HG03039 (cell line): ENCODE data around the gene TMEM45B.
"Not testable (repeated sequence)": the region's sequence is repeated elsewhere in the genome, so short reads cannot be mapped to it uniquely, and the experiment has no call there.

ENCODE experiments used
- ATAC-seq: cut with Tn5 transposase; IDR thresholded peaks from one replicate; pipeline ENCODE4 v1.9.1; 2021; ENCODE audit warnings: mild to moderate bottlenecking, moderate library complexity; ENCODE audit not compliant: unreplicated experiment

The TMEM45B gene

DNA sequence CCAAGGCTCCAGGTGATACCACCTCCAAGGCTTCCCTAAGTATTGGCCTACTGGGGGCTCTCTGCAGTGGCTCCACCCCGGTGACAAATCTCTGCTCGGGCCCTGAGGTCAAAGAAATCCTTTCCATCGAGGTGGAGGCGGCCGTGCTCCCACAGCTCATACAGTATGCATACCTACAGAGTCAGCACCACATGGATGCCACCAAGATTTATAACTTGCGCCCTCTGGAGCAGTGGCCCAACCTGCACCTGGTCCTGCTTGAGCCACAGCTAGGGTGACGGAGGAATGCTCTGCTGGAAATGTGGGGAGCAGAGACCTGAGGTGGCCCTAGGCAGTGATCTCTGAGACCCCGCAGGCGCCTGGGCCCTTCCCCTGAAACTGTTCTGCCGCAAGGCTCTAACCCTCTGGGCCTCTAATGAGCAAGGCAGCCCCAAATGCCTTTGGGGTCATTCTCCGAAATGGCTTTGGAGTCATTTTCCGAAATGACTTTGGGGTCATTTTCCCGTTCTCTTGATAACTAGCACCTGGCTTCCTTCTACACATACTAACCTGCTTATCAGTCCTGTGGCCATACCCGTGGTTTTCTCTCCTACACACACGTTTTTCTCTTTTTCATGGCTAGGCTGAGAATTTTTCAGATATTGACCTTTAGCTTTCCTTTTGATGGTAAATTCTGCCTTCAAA, 33.9 kb downstream of the TMEM45B start:
- no peak for ATAC-seq

DNA sequence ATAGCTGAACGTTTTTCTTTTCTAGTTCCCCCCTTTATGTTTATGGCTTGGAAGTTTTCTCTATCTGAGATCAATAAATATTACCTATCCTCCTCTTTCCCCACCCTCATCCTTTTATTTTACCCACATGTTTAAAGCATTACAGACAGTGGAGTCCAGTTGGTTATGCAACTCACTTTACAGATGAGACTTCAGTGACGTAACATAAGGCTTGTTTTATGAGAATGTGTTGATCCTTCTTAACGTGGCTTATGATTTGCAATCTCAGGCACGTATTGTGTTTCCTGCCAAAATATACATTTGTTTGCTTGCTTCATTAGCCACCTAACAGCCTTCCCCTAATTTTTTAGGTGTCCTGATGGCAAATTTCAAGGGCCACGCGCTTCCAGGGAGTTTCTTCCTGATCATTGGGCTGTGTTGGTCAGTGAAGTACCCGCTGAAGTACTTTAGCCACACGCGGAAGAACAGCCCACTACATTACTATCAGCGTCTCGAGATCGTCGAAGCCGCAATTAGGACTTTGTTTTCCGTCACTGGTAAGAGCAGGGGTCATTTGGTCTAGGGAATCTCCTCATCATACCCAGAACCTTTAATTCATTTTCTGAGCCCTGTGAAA, 36.6 kb downstream of the TMEM45B start:
- no peak for ATAC-seq

DNA sequence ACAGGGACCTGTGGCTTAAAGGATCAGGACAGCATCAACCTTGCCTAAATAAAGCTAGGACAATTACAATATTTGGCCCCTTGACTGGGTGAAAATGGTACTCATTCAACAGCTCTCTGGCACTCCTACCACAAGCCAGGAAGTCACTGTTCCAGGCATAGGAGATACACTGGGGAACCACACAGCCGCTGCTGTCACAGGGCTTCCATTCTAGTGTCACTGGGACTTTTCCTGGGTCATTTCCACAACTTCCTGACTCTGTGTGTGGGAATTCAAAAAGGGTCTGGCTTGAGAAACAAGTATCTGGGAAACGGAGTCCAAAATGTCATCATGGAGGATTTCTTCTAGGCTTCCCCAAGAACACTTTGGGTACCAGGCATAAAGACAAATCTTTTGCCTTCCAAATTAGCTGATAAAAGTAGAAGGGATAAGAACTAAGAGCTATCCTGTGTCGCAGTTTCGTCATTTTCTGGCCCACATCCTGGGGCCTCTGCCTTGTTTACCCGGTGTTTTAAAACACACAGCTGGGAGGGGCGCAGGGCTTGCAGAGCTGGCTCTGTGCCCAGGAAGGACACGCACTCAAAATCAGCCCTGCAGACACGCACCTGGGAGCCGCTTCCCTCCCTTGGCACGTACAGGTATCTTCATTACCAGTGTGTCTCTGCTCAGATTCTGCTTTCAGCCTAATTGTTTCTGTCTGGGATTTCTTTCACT, 38.0 kb downstream of the TMEM45B start:
- no peak for ATAC-seq

DNA sequence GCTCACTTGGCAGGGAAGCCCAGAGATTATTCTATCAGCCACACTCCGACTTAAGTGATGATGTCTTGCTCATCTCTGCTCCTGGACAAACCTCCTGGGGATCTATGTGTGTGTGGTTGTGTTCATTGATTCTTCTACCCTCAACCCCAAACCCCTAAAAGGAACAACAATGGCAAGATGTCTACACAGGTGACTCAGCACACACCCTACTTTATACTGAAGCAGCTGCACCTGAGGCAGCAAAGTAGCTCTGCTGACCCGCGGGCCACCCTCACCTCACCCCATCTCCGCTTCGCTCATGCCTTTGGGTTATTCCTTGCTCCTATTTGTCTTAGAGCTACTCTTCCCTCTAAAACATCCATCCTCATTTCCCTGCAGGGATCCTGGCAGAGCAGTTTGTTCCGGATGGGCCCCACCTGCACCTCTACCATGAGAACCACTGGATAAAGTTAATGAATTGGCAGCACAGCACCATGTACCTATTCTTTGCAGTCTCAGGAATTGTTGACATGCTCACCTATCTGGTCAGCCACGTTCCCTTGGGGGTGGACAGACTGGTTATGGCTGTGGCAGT, 38.7 kb downstream of the TMEM45B start:
- ATAC-seq: no peak

DNA sequence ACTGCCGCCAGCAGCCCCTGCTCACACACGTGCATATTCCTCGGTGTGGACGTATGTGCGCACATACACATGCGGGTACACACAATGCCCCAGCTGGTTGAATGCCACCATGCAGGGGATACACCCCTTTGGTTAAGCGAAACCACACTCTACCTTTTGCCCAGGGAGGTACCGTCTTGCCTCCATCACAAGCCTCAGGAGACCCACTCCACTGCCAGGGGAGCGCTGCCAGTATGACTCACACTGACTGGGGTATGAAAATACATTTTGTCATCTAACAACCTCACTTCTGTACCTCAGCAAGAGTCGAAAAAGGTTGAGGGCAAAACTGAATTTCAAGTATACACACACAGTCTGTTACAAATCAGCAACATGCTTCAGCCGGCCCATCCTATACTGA, 39.4 kb downstream of the TMEM45B start:
- no peak for ATAC-seq

DNA sequence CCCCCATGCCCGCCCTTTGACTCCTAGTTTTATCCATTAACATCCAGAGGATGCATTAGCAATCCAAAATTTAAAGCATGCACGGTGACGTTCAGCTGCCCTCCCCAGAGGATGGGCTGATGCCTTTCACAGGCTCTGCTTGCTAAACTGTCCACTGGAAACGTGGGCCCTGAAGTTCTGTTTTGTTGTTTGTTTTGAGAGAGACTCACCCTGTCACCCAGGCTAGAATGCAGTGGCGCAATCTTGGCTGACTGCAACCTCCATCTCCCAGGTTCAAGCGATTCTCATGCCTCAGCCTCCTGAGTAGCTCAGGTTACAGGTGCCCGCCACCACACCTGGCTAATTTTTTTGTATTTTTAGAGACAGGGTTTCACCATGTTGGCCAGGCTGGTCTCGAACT, 40.4 kb downstream of the TMEM45B start:
- no peak for ATAC-seq

DNA sequence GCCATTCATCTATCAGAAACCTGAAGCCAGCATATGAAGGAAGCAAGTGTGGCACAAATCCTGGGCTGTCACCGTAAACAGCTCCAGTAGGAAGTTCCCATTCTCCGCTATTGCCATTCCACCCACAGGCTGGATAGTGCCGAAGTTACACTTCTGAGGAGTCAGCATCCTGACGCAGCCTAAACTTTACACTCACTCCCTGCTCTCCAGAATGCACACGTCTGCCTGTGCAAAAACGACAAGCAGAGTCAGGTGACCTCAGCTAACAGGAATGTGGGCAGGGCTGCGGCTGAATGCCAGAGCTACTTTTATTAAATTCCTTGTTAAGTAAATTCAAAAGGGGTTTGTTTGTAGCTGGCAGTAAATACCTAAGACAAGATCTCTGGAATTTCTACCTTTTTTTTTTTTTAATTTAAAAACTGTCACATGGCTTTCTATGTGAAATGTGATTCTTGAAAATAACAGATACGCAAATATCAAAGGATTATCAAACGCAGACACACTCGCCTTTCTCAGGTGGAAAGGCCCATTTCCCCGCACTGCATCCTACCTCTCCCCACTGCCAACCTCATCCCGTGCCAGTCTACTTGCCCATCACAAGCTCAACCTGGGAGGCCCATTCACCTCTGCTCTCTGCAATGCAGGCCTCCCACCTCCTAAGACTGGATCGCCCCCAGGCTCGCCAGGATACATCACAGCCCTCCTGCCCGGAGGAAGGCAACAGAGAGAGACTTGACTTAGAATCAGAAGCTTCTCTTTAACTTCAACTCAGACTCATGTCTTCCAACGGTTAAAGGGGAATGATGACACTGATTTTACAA, 46.3 kb downstream of the TMEM45B start:
- no peak for ATAC-seq

DNA sequence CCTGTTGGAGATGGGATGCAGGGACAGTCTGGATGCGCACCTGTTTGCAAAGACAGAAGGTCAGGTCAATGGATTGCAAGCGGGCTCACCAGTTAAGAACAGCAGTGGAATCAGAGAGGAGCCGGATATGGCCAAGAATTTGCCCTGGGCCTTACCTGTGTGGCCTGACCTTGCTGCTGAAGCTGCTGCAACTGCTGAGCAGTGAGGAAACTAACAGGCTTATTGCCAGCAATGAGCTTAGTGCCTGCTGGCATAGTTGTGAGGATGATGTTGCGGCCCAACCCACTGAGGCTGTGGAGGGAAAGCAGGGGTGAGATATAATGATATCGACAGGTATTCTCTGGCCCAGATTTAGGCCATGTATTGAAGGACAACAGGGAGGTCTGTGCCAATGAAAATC, 49.2 kb downstream of the TMEM45B start:
- no peak for ATAC-seq

DNA sequence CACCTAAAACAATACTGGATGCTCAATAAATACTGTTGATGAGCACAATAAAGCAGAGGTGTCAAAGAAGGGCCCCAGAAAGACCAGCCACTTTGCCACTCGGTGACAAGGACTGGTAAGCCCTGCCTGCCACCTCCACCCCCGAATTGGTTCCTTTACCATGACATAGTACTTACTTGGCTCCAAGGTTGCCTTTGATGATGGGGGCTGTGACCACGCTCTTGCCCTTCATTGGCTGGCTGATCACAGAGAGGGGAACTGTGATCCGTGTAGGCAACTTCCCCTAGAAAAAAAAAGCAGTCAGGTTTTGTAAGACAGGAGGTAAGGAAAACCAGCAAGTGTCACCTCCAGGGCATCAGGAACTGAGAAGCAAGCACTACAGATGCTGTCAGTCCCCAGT, 50.1 kb downstream of the TMEM45B start:
- no peak for ATAC-seq

DNA sequence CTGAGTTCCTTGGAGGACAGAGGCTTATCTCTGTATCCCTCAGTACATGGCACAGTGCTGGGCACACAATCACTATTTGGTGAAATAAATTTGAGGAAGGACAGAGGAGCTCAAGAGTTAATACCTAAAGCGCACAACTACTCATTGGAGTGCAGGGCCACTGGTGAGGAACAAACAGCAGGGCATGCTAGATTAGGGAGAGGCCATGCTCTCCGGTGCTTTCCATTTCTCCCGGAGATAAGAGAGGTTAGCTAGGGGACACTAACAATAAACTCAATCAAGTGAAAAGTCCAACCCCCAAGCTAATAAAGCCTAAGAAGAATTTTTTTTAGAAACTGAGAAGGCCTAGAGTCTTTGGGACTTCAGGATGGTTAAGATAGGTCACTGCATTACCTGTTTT, 50.7 kb downstream of the TMEM45B start:
- ATAC-seq: no peak

DNA sequence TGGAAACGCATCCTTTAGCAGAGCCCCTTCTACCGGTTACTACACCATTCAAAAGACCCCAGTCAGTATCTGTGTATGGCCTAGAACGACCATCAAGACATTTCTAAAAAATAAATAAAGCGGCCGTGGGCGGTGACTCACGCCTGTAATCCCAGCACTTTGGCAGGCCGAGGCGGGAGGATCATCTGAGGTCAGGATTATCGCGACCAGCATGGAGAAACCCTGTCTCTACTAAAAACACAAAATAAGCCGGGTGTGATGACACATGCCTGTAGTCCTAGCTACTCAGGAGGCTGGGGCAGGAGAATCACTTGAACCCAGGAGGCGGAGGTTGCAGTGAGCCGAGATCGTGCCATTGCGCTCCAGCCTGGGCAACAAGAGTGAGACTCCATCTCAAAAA, 53.0 kb downstream of the TMEM45B start:
- not testable (repeated sequence) for ATAC-seq

DNA sequence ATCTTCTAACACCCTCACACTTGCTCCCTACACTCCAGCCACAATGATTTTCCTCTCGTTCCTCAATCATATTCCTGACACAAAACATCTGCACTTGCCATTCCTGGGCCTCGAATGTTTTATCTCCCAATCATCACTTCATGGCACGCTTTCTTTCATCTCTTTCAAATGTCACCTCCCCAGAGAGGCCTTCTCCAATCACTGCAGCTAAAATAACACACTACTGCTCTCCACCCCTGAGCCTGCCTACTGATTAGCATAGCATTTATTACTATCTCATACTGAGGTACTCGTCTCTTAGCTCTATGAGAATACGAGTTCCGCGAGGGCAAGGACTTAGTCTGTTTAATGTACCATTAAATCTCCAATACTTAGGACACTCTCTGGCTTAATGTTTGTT, 56.3 kb downstream of the TMEM45B start:
- ATAC-seq: no peak

DNA sequence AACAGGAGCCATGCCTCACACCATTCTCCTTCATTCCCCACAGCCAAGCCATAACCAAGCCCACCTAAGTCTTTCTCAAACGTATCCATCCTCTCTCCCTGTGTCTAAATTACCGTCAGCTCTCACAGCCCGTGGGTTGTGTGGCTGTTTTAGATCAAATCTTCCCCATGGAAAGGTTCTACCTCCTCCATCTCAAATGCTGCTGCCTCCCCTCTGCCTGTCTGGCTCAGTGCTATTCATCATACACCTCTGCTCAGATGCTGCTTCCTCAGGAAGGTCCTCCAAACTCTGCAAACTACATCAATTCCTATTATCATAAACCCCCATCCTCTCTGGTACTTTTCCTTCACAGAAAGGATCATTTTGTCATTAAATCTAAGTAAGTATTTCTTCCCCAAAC, 64.7 kb downstream of the TMEM45B start:
- no peak for ATAC-seq

DNA sequence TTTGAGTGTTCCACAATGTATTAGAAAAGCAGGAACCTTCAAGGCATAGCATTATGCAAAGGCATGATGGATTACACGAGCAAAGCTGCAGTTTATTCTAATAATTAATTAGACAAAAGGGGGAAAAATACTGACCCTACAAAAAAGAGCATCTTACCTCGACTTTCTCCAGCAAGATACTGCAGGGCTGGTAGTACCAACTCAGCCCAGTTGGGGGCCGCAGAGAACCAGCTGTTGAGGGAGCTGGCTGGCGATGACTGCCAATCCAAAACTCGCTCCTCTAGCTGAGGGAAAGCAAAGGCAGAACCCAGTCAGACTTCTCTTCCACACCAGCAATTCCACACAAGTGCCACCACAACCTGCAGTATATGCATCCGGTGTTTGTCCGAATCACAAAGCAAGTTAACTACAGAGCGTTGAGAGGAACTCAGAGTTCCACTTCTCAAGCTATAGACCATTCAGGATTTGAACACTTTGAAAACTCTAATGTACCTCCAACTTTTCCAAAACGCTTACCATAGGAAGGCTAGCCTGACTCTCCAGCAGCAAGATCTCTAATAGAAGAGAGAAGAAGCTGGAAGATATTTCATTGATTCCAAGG, 66.0 kb downstream of the TMEM45B start:
- no peak for ATAC-seq

DNA sequence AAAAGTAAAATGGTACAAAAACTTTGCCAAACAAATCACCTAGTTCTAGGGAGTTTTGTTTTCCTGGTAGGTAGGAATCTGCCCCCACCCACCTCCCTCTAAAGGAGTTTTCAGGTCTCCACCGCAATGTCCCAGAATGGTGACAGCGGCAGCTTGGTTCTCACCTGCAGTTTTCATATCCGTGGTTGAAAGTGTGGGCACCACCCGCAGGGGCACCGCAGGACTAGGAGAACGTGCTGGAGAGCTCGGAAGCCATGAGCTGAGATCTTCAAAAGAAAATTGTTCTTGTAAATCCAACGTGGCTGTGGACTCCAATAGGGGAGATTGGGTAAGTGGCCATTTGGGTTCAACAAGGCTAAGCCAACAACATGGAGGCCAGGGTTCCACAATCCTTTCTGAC, 68.9 kb downstream of the TMEM45B start:
- ATAC-seq: no peak

DNA sequence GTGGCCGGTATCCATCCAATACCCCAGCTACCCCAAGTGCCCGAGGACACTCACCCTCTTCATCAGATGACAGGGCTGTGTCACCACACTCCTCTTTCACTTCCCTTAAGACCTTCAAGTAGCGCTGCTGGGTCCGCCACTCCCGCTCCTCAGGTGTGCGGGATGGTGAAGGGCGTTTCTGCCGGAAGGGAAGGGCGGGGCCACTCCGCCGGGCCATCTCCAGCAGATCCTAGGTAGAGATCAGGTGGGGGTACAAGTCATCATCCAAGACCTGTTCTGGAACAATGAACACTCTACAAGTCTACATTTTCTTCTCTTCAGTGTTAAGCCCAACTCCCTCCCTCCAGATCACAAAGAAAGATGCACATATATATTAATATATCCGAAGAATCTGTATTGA, 69.7 kb downstream of the TMEM45B start:
- ATAC-seq: no peak

DNA sequence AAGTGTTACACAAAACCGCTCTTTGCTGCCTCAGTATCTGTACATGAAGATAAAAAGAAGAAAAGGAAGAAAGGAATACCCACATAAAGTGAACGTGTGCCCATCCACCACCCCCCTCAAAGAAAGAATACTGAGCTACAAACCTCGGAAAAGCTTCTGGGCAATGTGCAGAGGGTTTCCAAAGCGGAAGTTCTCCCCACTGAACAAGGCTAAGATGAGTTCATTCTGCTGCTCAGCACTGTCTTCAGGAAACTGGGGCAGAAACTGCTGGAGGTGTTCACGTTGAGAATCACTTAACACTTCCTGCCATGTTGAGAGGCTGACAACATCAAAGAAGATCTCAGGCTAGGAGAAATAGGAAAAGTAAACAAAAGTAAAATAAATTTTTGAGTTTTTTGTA, 72.8 kb downstream of the TMEM45B start:
- ATAC-seq: no peak

DNA sequence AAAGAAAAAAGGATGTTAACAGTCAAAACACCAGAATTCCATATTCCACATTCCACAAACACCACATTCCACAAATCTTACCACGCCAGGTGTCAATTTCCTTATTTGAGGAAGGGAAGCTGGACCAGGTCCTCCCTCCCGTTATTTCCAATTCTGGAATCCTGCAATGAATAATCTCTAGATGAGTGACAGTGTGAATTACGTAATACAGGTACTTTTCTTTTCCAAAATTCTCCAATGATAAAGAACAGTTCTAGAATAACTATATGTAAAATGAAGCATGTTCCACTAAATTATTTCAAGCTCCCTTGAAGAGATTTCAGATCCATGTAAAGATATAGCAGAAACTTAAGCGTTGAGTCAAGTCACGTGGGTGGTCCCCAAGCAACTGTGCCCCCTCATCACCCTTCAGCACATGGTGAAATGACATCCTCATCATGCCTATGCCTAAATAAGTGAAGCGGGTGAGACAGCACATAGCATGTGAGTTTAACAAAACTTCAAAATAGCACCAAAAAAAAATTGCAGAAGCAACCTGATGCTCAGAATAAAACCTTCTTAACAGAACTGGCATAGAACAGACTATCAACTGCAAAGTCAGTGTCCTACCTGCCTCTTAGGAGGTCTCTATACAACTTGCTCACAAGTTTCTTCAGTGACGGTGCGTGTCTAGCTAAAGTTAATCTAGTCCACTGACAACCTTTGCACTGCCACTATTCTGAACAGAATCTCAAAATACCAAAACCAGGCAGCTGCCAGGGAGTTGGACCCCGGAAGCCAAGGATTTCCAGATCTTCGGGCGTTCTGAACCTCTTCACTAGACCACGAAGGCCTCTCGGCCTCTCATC, 78.9 kb downstream of the TMEM45B start:
- no peak for ATAC-seq

DNA sequence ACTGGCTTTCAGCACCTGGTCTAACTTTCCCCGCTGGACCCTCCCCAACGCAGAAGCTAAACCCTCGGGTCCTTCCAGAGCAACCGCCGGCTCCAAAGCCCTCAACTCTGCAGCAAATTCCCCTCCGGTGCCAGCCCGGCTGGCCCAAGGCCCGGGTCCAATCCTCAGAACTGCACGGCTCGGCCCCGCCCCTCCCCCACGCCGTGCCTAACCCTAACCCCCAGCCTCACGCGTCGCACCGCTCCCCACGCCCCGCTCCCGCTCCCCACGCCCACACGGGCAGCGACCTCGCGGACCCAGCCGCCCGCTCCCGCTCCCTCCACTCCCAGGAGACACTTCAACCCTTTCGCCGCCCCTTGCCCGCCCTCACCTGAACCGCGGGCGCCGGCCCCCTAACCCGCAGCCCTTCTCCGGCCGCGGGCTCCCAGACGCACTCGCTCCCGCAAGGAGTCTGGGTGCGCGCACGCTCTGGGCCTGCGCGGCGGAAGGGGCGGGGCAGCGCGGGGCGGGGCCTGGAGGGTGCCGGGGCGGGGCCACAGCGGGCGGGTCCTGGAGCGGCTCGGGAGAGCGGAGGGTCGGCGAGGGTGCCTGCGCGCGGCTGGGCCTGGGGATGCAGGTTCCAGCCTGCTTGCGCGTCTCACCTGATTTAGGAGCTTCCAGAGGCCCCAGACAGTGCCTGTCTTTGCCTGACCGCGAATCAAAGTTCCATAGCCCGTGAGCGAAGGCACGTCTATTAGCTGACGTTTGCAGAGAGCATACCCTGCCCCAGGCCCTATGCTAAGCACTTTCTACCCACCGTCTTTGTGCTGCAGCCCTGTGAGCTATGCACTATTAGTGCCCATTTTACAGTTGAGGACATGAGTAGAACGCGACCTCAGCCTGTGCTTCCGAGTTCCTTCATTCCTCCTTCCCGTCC, 79.7 kb downstream of the TMEM45B start, which contains the start of gene NFRKB:
Gene NFRKB, minus strand, starts transcription at position 453 of the 916 bp plus-strand sequence. CDS start 2,729 bp downstream, outside the sequence.
- ATAC-seq: peak; percentile 96
